ENCODE data around the gene FOXA1. TPM values are rescaled to one million over a fixed set of nuclear protein-coding genes. Genes with fewer than 3 reads are reported as not detected.

The FOXA1 gene
- total RNA-seq, 1 experiment from 2014 or later = 0.07 TPM

GRCh38 chr14:37600880-37601741 lies 6.1 kb upstream of the FOXA1 start:
- Mint-ChIP-seq H3K9me3 (no peaks in the 10 kb centered on the region; a peak in 1 of 5 replicates), H3K27ac (no peak overlapping the region), H3K4me1 (peaks cover 21 to 33% of the 10 kb centered on the region in 2 experiments), H3K27me3 (ENCODE audit: low read depth) (peaks cover 100% of the 10 kb centered on the region), H3K4me3 (no peak overlapping the region), H3K36me3 (ENCODE audit: insufficient read depth in 1 of 3, low read depth in 3 of 3) (no peaks in the 10 kb centered on the region; a peak in 1 of 7 replicates)
- no CpG with 5 or more reads among the region's 4 CpGs for WGBS (ENCODE audit: extremely low coverage, insufficient read length, low lambda C conversion rate)
- no peak overlapping the region for H3K9ac ChIP-seq (ENCODE audit: extremely low read depth, insufficient read length, low read length)
- H3K9me3 ChIP-seq (ENCODE audit: control insufficient read depth, low read depth, low read length) = no peaks in the 10 kb centered on the region
- no peaks in the 10 kb centered on the region for H3K79me2 ChIP-seq (ENCODE audit: insufficient read depth, low read length)
- H4K91ac ChIP-seq (ENCODE audit: insufficient read length, low read depth, low read length) = no peak overlapping the region
- H4K8ac ChIP-seq (replicated peaks; ENCODE audit: insufficient read length, low read depth, low read length) = no peak overlapping the region
- no peak overlapping the region for H3K18ac ChIP-seq (ENCODE audit: insufficient read length, low read depth, low read length)
- no peak overlapping the region for H2BK12ac ChIP-seq (ENCODE audit: insufficient read length, low read depth, low read length)
- H3K14ac ChIP-seq (ENCODE audit: insufficient read depth, low read length) = no peak overlapping the region
- no peak overlapping the region for H3T11ph ChIP-seq (ENCODE audit: low read length)
- peaks cover 3% of the 10 kb centered on the region for H4K20me1 ChIP-seq (ENCODE audit: control insufficient read depth, insufficient read depth, insufficient read length)
- no peaks in the 10 kb centered on the region for H3K4me1 ChIP-seq (ENCODE audit: insufficient read depth, low read length)
- H2BK15ac ChIP-seq (ENCODE audit: low read depth, low read length) = no peak overlapping the region
- H3K4ac ChIP-seq (ENCODE audit: low read depth, low read length) = no peak overlapping the region
- H3K27ac ChIP-seq (ENCODE audit: insufficient read length, low read depth, low read length) = no peak overlapping the region
- no peak for DNase-seq
- peaks cover 82% of the 10 kb centered on the region for H3K27me3 ChIP-seq (ENCODE audit: insufficient read depth, low read length)
- no peaks in the 10 kb centered on the region for H3K79me1 ChIP-seq (ENCODE audit: insufficient read depth, low read depth, low read length, poor library complexity, severe bottlenecking)
- no peak overlapping the region for H3K23ac ChIP-seq (ENCODE audit: insufficient read length, low read depth, low read length)
- H2AK5ac ChIP-seq (ENCODE audit: insufficient read length, low read length) = no peak overlapping the region
- no peak overlapping the region for H2BK120ac ChIP-seq (ENCODE audit: low read depth, low read length, poor library complexity, severe bottlenecking)
- H2BK20ac ChIP-seq (ENCODE audit: low read depth, low read length, poor library complexity, severe bottlenecking) = no peak overlapping the region
- H2AFZ ChIP-seq (ENCODE audit: low read length) = no peak overlapping the region
- no peak overlapping the region for H3K56ac ChIP-seq (ENCODE audit: insufficient read length, low read depth, low read length)
- TF ChIP-seq CTCF (conservative IDR thresholded peaks at IDR 0.05) = no peak
- no peak overlapping the region for H3K4me2 ChIP-seq (ENCODE audit: insufficient read depth, insufficient read length, low read length)
- no peak overlapping the region for H2BK5ac ChIP-seq (ENCODE audit: insufficient read length, low read length)
- no peak overlapping the region for H4K5ac ChIP-seq (ENCODE audit: insufficient read length, low read depth, low read length)
- peaks cover 5% of the 10 kb centered on the region for H3K23me2 ChIP-seq (ENCODE audit: insufficient read length, low read depth, low read length, poor library complexity, severe bottlenecking)
